Sigmoid colon (tissue), 7 donors: ENCODE measurements around the gene YJU2. TPM values are rescaled to one million over a fixed set of nuclear protein-coding genes. Genes with fewer than 3 reads are reported as not detected.
"Not testable (repeated sequence)": the region's sequence is repeated elsewhere in the genome, so short reads cannot be mapped to it uniquely, and the experiment has no call there.

Experiments used
- DNase-seq: peaks from one replicate; pipeline ENCODE4 v3.0.0-alpha.2; 2019
- H3K27ac ChIP-seq, 4 donors: fragments of 200-600 bp; sonication (generic); one replicate each; pipeline ENCODE4 v1.5.1; 2016 to 2019; ENCODE audit warnings: mild to moderate bottlenecking in 1 of 4
- H3K27me3 ChIP-seq, 3 donors: fragments of 200-600 bp; sonication (generic); one replicate each; pipeline ENCODE4 v1.5.1; 2019; ENCODE audit warnings: mild to moderate bottlenecking in 1 of 3
- H3K36me3 ChIP-seq, 4 donors: fragments of 200-600 bp; sonication (generic); one replicate each; pipeline ENCODE4 v1.5.1; 2016 to 2019
- H3K4me1 ChIP-seq, 4 donors: fragments of 200-600 bp; sonication (generic); one replicate each; pipeline ENCODE4 v1.5.1; 2017 to 2019
- H3K4me3 ChIP-seq, 4 donors: fragments of 200-600 bp; sonication (generic); one replicate each; pipeline ENCODE4 v1.5.1; 2017 to 2019; ENCODE audit warnings: mild to moderate bottlenecking in 2 of 4, moderate library complexity in 1 of 4
- H3K9me3 ChIP-seq, 4 donors: fragments of 200-600 bp in 3 of 4; sonication (generic) in 3 of 4; one replicate each; pipeline versions ENCODE4 v1.5.1 to v1.6.1; 2013 to 2019
- EP300 ChIP-seq, 4 donors: sonication (generic); formaldehyde crosslinking; IDR thresholded peaks; one replicate each; pipeline ENCODE4 v1.6.1; 2017; ENCODE audit warnings: antibody characterized with exemption in 4 of 4
- POLR2A ChIP-seq, 2 donors: fragments of 450-650 bp; IDR thresholded peaks; one replicate each; pipeline ENCODE4 v1.6.1; 2016; ENCODE audit warnings: antibody characterized with exemption in 2 of 2, mild to moderate bottlenecking in 2 of 2, moderate library complexity in 2 of 2
- POLR2AphosphoS5 ChIP-seq, 4 donors: sonication (generic); formaldehyde crosslinking; IDR thresholded peaks; one replicate each; pipeline ENCODE4 v1.6.1; 2017; ENCODE audit warnings: antibody characterized with exemption in 4 of 4
- WGBS, 2 donors: extraction: QIAGEN DNeasy Blood & Tissue Kit; methylation state at CpG; one replicate each; pipeline ENCODE4 v1.1.7; 2013; 5-methylcytosine and 5-hydroxymethylcytosine counted together
- intact Hi-C: fragments of 100-400 bp; cut with DNase I; formaldehyde crosslinking; loops from one replicate; pipeline ENCODE4 v1.15.1; 2023
- polyA plus RNA-seq, 3 donors: library from polyadenylated mRNA; stranded (reverse); fragments of 200-250 nt; gene quantifications; one replicate each; pipeline ENCODE4 v1.2.3, GENCODE V29; 2013
- total RNA-seq, 4 donors: library from RNA; depleted of rRNA; stranded (reverse); fragments of >200 nt; gene quantifications; one replicate each; pipeline ENCODE4 v1.1.0, GENCODE V29; 2016
- TF ChIP-seq, protein P1 (sequence below), 4 experiments: fragments of 450-650 bp in 3 of 4; fragments of 200-600 bp in 1 of 4; IDR thresholded peaks; one replicate each; pipeline ENCODE4 v1.5.1; 2016 to 2019; ENCODE audit warnings: antibody characterized with exemption in 4 of 4, mild to moderate bottlenecking in 3 of 4, moderate library complexity in 2 of 4
- donor health status: healthy with polysubstance abuse.
- donor health status: Bipolar disorder and iron deficiency.
- donor health status: healthy.

The YJU2 gene
- total and polyA plus RNA-seq, 7 donors: 19.4 to 31.8 (median 21.5) TPM

GRCh38 chr19:4217429-4218264 is 29.2 kb upstream of the YJU2 start:
- H3K27me3 ChIP-seq: no peaks in the 10 kb centered on the region
- H3K9me3 ChIP-seq: no peaks in the 10 kb centered on the region
- no peak overlapping the region for H3K27ac ChIP-seq
- H3K36me3 ChIP-seq: no peaks in the 10 kb centered on the region
- TF ChIP-seq EP300 (IDR thresholded peaks at IDR 0.05): no peak
- TF ChIP-seq POLR2A (IDR thresholded peaks at IDR 0.05): no peak
- TF ChIP-seq, protein P1, sequence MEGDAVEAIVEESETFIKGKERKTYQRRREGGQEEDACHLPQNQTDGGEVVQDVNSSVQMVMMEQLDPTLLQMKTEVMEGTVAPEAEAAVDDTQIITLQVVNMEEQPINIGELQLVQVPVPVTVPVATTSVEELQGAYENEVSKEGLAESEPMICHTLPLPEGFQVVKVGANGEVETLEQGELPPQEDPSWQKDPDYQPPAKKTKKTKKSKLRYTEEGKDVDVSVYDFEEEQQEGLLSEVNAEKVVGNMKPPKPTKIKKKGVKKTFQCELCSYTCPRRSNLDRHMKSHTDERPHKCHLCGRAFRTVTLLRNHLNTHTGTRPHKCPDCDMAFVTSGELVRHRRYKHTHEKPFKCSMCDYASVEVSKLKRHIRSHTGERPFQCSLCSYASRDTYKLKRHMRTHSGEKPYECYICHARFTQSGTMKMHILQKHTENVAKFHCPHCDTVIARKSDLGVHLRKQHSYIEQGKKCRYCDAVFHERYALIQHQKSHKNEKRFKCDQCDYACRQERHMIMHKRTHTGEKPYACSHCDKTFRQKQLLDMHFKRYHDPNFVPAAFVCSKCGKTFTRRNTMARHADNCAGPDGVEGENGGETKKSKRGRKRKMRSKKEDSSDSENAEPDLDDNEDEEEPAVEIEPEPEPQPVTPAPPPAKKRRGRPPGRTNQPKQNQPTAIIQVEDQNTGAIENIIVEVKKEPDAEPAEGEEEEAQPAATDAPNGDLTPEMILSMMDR (IDR thresholded peaks at IDR 0.05): no peak
- TF ChIP-seq POLR2AphosphoS5 (IDR thresholded peaks at IDR 0.05): no peak
- intact Hi-C loops: no loop called here
- DNase-seq: no peak
- no peak overlapping the region for H3K4me3 ChIP-seq
- H3K4me1 ChIP-seq: no peaks in the 10 kb centered on the region
- WGBS, 2 donors: 95 to 96% methylated on average over 81 of the region's 81 CpGs

DNA sequence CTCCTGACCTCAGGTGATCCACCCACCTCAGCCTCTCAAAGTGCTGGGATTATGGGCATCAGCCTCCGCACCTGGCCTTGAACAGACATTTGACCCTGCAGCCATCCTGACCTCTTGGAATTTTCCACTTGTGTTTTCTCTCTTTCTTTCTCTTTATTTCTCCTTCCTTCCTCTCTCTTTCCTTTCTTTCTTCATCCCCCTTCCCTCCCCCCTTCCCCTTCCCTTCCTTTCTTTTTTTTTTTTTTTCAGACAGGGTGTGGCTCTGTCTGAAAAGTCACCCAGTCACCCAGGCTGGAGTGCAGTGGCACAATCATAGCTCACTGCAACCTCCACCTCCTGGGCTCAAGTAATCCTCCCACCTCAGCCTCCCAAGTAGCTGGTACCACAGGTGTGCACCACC is 28.4 kb upstream of the YJU2 start:
- H3K4me3 ChIP-seq, H3K4me1 ChIP-seq, intact Hi-C loops, H3K27me3 ChIP-seq, DNase-seq, H3K27ac ChIP-seq, H3K36me3 ChIP-seq, H3K9me3 ChIP-seq: not testable (repeated sequence)
- 93 to 95% methylated on average over 1 of the region's 1 CpG for WGBS, 2 donors

DNA sequence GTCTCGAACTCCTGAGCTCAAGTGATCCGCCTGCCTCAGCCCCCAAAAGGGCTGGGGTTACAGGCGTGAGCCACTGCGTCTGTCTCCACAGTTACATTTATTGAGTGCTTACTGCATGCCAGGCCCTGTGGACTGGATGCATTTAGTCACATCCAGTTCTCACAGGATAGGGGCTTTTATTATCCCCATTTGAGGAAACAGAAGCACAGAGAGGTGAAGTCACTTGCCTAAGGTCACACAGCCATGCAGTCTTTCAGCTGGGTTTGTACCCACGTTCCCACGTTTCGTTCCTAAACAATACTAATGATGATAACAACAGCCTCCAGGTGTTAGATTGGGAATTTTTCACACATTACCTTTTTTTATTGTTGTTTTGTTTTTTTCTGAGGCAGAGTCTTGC is 26.7 kb upstream of the YJU2 start:
- intact Hi-C loops: no loop called here
- DNase-seq: no peak
- Histone ChIP-seq H3K9me3 (no peaks in the 10 kb centered on the region), H3K27ac (no peak overlapping the region), H3K4me1 (no peaks in the 10 kb centered on the region), H3K36me3 (no peaks in the 10 kb centered on the region), H3K27me3 (no peaks in the 10 kb centered on the region), H3K4me3 (no peak overlapping the region)
- WGBS, 2 donors: 94 to 95% methylated on average over 7 of the region's 7 CpGs
- TF ChIP-seq EP300 (IDR thresholded peaks at IDR 0.05) (no peak), POLR2A (IDR thresholded peaks at IDR 0.05) (no peak), POLR2AphosphoS5 (IDR thresholded peaks at IDR 0.05) (no peak)
- TF ChIP-seq, protein P1 (IDR thresholded peaks at IDR 0.05): no peak

DNA sequence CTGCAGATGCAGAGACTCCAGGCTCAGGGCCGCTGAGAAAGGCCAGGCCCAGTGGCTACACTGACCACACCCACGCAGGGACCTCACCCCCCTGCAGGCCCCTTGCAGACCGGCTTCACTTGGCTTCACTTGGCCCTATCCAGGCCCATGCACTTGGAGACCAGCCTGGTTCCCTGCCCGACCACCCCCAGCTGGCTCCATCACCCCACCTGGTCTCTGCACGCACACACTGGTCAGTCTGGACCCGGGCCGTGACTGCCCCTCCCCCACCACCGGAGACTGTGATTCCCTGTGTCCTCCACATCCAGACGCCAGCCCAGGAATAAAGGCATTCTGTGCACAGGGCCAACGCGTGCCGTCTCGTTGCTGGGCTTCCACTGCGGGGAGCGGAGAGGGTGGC is 22.4 kb upstream of the YJU2 start:
- Histone ChIP-seq H3K36me3 (no peaks in the 10 kb centered on the region), H3K4me1 (no peaks in the 10 kb centered on the region), H3K27ac (no peak overlapping the region), H3K4me3 (no peak overlapping the region), H3K9me3 (no peaks in the 10 kb centered on the region), H3K27me3 (peaks cover 4 to 22% (median 6%) of the 10 kb centered on the region in 3 donors)
- TF ChIP-seq, protein P1 (IDR thresholded peaks at IDR 0.05): no peak
- TF ChIP-seq POLR2AphosphoS5 (IDR thresholded peaks at IDR 0.05): no peak
- DNase-seq: no peak
- intact Hi-C loops: no loop called here
- WGBS, 2 donors: 75 to 76% methylated on average over 15 of the region's 15 CpGs

DNA sequence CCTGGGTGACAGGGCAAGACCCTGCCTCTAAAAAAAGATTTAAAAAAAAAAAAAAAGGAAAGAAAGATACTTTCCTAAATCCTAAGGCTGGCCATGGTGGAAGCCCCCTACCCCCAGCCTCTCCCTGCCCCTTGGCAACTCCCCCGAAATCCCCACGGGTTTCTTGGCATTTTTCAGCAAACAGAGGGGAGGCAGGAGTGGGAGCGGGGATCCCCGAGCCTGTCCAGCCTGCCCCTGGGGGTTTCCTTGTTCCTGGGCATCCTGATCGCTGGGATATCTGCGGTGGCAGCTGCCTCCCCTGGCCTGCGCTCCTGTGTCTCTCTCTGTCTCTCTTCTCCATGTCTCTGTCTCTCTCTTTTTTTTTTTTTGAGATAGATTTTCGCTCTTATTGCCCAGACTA is 21.0 kb upstream of the YJU2 start:
- intact Hi-C loops: no loop called here
- H3K27ac ChIP-seq: no peak overlapping the region
- 74 to 82% methylated on average over 8 of the region's 8 CpGs for WGBS, 2 donors
- no peaks in the 10 kb centered on the region for H3K4me1 ChIP-seq
- no peaks in the 10 kb centered on the region for H3K9me3 ChIP-seq
- no peak overlapping the region for H3K4me3 ChIP-seq
- TF ChIP-seq POLR2AphosphoS5 (IDR thresholded peaks at IDR 0.05) (no peak), EP300 (IDR thresholded peaks at IDR 0.05) (no peak), POLR2A (IDR thresholded peaks at IDR 0.05) (no peak)
- TF ChIP-seq, protein P1 (IDR thresholded peaks at IDR 0.05): no peak
- no peak for DNase-seq
- H3K36me3 ChIP-seq: no peaks in the 10 kb centered on the region
- H3K27me3 ChIP-seq: peaks cover 6 to 35% (median 9%) of the 10 kb centered on the region in 3 donors
